Spleen (tissue), 7 donors: Measurements from ENCODE around the gene PCNX1.

Experiments
- CTCF ChIP-seq, 11 experiments: fragments of 200-600 bp in 7 of 11; fragments of 450-650 bp in 4 of 11; sonication (generic) in 4 of 11; IDR thresholded peaks in 8 of 11; conservative IDR thresholded peaks in 3 of 11; 1 replicate in 7 of 11; 2 replicates in 4 of 11; pipeline versions ENCODE4 v1.4.0 to v1.8.0; 2016 to 2021; ENCODE audit warnings: antibody characterized with exemption in 11 of 11, inconsistent platforms in 4 of 11, mild to moderate bottlenecking in 1 of 11
- POLR2A ChIP-seq, 3 donors: fragments of 450-650 bp; IDR thresholded peaks; one replicate each; pipeline ENCODE4 v1.5.1; 2017; ENCODE audit warnings: antibody characterized with exemption in 3 of 3, mild to moderate bottlenecking in 1 of 3
- POLR2AphosphoS5 ChIP-seq, 3 donors: sonication (generic); formaldehyde crosslinking; IDR thresholded peaks; one replicate each; pipeline ENCODE4 v1.5.1; 2017; ENCODE audit warnings: antibody characterized with exemption in 3 of 3
- donor health status: DM: no; HTN: no; CAD: no; lungs with moderate emphysema.
- donor health status: DM: no; HTN: no; CAD: no.
- donor health status: DM: no; HTN: no; CAD: no.

GRCh38 chr14:71011479-71011878, 104.2 kb downstream of the PCNX1 start:
- TF ChIP-seq CTCF (IDR thresholded peaks at IDR 0.05 in 8 of 11, conservative IDR thresholded peaks at IDR 0.05 in 3 of 11) (peak in 2 of 11 experiments; percentile 11 to 18), POLR2A (IDR thresholded peaks at IDR 0.05) (no peak), POLR2AphosphoS5 (IDR thresholded peaks at IDR 0.05) (no peak)
